Stimulated activated CD8-positive, alpha-beta memory T cell treated with anti-CD3 and anti-CD28 coated beads, Interleukin-7, amount 100 ng/mL, for 24 hours (primary cell): ENCODE measurements around the gene DCLRE1A.
"Not testable (repeated sequence)": the region's sequence is repeated elsewhere in the genome, so short reads cannot be mapped to it uniquely, and the experiment has no call there.

Experiments
- DNase-seq: peaks from one replicate; pipeline ENCODE4 v3.0.0-alpha.2; 2020; ENCODE audit warnings: low read depth

DCLRE1A gene

DNA sequence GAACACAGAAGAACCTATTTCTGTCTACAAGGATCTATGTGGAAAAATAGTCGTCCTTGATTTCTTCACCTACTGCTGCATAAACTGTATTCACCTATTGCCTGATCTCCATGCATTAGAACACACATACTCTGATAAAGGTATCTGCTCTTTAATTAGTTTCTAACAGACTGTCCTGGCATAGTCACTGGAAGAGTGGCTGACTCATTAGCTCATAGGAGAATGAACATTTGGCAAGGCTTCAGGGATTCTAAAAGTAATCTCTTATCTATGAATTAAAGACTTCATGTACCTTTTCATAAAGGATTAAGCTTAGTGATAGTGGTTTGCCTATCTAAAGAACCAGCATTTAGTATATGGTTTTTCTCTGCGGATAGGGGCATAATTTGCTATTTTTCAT lies 4.7 kb upstream of the DCLRE1A start:
- DNase-seq: no peak

DNA sequence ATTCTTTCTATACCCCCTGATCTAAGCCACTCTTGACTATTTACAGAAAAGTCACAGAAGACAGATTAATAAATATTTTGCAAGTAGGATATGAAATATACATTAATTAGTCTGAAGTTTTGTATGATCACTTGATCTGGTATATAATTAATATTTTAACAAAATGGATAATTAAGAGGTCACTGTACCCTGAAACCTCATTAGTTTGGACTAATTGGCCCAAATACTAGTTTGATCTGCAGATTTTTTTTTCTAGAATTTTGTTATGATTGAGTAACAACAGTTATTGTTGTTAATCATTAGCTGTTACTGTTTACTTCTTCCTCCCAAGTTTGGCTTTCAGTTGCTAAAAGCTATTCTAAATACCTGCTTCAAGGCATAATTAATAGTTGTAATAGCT lies 3.3 kb upstream of the DCLRE1A start:
- DNase-seq: no peak

DNA sequence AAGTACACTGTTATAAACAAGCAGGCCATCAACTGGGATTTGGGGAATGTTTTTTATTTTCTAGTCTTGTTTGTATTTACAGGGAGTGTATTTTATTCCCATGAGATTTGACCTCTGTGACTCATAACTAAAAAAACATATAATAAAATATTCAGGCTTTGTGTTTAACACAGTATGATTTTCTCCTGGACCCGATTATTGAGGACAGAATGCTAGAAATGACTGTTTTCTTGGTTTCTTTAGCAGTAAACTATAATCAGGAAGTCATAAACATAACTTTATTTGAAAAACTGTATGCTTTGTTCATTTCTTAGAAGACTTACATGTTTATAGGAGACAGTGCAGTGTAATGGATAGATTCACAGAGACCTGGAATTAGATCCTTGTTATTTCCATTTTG lies 2.7 kb upstream of the DCLRE1A start:
- no peak for DNase-seq

DNA sequence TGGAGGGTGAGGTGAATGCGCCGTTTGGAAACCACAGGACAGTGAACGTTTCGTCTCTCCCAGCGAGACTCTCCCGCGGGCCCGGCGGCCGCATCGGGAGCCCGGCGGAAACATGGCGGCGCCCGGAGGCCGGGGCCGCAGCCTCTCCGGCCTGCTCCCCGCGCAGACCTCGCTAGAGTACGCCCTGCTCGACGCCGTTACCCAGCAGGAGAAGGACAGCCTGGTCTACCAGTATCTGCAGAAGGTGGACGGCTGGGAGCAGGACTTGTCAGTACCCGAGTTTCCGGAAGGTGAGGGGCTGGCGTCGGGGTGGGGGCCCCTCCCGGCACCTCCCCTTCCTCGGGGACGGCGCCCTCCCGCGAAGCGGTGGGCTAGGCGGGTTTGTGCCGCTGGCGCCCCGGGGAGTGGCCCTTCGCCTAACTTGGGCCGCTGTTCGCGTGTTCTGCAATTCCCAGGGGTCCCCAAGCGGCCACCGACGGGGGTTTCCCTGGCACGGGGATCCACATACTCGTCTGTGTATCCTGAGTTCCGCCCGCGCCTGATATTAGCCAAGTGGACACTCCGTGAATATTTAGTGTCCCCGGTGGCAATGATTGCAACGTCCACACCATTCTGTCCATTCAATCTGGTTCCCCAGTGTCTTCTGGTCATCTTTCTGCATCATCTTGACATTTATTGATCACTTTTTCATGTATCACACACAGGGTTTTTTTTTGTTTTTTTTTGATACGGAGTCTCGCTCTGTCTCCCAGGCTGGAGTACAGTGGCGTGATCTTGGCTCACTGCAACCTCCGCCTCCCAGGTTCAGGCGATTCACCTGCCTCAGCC lies 1.1 kb upstream of the DCLRE1A start:
- DNase-seq: peak; percentile 17

DNA sequence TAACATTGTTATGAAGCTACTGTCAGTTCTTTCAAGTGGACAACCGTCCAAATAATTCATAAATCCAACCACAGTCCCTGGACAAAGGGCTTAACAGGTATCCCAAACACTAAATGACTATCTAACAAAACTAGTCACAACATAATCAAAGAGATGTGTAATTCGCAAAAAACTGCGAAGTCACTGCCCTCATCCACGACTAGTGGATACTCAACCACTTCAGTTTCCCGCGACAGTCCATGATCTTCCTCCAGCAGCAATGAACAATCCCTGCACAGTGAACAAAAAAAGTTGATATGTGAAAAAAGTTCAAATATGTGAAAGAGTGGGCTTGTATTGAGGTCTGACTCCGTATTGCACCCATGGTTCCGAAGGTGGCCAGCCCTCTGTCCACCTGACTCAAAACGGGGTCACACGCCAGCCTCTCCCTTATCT lies 287 bp downstream of the DCLRE1A start:
- no peak for DNase-seq

DNA sequence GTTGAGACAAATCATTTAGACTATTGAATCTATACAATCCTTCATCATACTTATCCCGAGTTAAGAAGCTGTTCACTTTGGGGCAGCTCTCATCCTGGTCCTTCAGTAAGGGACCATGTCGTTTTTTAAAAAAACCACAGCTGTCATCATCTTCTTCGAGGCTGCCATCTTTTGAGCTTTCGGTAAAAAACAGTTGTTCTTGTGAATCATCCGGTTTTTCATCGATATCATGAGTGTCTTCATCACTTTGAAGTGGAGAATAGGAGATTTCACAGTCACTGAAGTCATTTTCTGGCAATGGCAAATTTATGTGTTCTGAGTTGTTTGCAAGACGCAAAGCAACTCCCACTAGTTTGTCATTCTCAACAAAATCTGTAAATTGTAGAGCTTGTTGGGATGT lies 3.9 kb downstream of the DCLRE1A start:
- no peak for DNase-seq

DNA sequence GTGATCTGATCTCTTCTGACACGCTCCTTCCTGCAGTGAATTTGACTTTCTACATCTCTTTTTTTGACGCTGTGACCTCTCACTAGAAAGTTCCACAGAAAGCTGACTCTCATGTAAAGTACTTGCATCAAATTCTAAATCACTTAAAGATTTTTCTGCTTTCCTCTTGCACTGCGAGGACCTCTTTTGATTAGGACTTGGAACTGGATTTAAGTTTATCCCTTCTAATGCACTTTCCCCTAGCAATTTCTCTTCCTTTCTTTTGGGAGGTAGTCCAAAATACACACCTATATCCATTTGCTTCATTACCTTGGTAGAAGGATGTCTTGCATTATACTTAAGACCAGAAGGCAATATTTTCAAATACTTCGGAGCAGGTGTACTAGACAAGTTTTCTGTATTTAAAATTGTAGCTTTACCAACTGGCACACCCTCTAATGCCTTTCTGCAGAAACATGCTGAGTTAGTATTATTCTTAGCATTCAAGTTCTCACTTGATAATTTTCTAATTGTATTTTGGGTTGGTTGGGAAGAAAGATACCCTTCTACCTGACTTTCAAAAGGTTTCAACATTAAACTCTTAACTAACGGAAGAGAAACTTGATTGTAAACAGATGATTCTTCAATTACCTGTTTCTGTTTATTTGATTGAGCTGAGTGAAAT lies 4.6 kb downstream of the DCLRE1A start:
- DNase-seq: no peak

DNA sequence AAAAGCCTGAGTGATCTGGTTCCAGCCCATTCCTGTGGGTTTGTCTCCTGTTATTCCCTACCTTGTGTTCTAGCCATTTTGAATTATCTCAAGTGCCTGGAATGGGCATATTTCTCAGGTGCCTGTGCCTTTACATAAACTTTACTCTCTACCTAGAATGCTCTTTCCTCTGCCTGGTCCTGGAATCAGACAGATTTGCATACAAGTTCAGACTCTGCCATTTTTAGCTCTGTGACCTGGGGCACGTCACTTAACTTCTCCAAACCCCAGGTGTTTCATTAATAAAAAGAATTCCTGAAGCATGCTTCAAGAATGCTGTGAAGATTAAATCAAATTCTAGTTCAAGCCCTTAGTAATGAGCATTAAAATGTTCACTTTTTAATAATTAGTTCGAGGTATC lies 7.8 kb downstream of the DCLRE1A start:
- no peak for DNase-seq

DNA sequence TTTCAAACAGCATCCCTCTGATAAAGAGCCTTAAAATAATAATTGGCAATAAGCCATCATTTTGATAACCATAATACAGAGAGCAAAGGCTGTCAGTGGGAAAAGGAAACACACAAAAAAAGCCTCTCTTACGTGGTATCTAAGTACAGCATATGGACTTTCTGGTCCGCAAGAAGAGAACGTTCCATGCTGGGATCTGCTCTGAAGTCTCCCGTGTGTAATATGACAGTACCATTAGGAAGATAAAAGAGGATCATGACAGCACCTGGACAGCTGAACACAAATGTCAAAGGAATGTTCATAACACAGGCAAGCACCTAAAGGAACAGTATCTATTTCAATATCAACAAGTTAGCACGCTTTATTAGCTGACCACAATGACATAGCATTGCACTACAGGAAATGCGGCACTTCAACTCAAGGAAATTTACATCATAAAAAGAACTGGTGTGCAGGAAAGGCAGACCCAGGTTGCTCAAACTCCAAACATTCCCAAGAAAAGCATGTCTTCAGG lies 9.9 kb downstream of the DCLRE1A start:
- DNase-seq: no peak

DNA sequence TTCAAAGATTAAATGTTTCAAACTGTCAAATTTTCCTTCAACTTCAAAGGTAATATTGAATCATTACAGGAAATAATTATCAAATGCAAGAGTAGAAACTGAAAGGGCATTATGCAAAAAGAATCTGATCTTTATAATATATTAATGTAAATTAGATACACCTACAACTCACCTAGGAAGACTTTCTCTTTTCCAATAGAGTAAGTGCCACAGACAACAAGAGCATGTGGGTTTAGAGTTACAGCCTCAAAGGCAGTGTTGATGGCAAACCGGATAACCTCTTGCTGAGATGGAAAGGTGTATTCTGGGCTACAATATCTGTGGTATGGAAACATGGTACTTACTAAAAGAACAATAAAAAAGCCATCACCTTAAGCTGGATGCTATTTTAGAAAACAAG lies 11.7 kb downstream of the DCLRE1A start:
- no peak for DNase-seq

DNA sequence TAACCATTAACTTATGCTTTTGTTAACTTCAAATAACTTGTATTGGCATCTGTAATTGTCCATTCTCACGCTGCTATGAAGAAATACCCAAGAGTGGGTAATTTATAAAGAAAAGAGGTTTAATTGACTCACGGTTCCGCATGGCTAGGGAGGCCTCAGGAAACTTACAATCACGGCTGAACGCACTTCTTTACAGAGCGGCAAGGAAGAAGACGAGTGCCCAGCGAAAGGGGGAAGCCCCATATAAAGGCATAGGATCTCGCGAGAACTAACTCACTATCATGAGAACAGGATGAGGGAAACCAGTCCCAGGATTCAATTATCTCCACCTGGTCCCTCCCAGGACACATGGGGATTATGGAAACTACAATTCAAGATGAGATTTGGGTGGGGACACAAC lies 25.3 kb downstream of the DCLRE1A start:
- not testable (repeated sequence) for DNase-seq

DNA sequence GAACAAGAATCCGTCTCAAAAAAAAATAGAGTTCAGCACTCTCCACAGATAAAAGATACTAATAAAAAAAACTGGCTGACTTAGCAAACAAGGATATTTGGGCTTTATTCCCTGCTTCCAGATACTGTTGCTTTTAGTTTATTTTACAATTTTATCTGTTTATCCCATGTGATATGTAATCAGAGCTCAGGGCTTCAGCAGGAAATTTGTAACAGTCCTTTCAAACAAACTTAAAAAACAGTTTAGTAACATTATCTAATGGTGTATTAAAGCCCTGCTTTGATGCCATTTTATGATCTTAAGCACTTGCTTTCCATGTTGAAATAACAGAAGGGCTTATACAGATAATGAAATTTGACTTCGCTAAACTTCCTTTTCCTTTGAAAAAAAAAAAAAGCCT lies 28.1 kb downstream of the DCLRE1A start:
- no peak for DNase-seq

DNA sequence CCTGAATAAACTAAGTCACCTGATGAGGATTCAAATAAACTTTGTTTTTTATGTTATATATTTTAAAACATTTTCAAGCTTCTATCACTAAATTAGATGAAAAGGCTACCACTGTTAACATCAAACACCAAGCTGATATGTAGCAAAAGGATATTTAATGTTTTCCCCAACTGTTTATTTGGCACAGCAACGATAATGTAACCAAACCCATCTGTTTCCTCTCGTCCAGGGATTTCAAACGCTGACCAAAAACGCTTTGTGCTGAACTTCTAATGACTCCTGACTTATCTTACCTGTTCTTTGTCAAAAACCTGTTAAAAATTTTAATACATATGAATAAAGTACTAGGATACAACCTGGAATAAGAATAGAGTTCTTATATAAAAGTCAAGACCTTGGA lies 30.5 kb downstream of the DCLRE1A start:
- no peak for DNase-seq

DNA sequence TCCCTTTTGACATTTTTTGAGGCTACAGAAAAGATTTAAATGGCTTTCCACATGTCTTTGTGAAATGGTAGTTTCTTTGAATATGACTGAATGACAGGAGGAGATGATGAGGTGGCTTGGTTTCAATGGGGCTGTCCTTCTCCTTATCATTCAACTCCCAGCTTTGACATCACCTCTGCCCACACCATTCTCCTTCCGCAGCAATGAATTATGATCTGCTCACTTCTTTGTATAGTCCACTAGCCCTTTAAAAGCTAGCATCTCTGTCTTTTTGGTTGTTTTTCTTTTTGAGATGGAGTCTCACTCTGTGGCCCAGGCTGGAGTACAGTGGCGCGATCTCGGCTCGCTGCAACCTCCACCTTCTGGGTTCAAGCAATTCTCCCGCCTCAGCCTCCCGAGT lies 31.7 kb downstream of the DCLRE1A start:
- DNase-seq: no peak

DNA sequence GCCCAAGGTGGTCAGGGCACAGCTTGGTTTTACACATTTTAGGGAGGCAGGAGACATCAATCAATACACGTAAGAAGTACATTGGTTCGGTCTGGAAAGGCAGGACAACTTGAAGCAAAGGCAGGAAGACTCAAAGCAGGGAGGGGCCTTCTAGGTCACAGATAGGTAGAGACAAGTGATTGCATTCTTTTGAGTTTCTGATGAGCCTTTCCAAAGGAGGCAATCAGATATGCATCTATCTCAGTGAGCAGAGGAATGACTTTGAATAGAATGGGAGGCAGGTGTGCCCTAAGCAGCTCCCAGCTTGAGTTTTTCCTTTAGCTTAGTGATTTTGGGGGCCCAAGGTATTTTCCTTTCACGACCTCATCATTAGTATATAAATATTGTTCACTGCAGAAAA lies 32.6 kb downstream of the DCLRE1A start:
- DNase-seq: not testable (repeated sequence)

DNA sequence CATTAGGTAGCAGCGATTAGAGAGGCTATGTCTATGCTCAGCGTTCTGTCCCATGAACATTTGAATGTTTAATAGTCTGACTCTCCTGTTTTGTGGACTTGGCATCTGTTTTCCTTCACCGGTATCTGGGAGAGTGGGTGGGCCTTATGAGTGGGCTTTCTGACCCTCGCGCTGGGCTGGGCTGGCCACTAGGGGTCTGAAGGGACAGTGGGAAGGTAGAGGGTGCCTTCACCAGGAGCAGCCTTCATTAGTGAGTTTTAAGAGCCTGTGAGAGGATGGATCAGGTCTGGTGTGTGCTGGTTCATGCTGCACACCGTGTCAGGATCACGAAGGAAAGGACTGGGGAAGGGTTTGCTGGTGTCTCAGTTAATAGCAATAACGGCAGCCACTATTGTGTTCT lies 33.4 kb downstream of the DCLRE1A start:
- DNase-seq: no peak

DNA sequence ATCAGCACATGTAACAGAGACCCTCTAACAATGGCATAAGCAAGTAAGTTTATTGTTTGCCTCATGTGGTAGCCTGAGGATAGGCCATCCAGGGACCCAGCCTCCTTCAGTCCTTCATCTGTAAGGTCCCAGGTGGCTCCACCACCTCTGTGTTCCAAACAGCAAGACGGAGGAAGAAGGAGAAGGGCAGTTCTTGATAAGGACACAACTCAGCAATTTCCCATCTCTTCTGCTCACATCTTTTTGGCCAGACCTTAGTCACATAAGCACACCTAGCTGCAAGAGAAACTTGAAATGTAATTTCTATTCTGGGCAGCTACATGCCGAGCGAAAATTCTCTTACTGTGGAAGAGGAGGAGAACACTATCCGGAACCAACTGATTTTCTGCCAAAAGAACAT lies 33.9 kb downstream of the DCLRE1A start:
- no peak for DNase-seq

DNA sequence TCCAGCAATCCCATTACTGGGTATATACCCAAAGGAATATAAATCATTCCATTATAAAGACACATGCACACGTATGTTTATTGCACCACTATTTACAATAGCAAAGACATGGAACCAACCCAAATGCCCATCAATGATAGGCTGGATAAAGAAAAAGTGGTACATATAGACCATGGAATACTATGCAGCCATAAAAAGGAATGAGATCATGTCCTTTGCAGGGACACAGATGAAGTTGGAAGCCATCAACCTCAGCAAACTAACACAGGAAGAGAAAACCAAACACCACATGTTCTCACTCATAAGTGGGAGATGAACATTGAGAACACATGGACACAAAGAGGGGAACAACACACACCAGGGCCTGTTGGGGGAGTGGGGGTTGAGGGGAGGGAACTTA lies 39.2 kb downstream of the DCLRE1A start:
- DNase-seq: not testable (repeated sequence)

DNA sequence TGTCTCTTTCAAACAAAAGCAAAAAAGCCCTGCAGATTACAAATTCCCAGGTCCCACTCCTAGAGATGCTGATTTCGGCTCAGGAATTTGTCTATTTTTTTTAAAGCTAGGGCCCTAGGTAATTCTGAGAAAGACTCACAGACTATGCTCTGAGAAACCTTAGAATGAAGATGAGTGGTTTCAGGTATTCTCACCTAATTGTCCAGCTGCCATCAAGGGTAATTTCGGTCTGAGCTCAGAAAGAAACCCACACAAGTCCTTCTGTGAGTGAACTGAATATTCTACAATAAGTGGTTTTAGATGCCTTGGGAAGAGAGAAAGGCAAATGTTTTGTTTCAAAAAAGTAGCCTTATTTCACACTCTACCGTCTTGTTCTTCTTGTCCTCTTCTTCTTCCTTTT lies 45.7 kb downstream of the DCLRE1A start:
- no peak for DNase-seq

DNA sequence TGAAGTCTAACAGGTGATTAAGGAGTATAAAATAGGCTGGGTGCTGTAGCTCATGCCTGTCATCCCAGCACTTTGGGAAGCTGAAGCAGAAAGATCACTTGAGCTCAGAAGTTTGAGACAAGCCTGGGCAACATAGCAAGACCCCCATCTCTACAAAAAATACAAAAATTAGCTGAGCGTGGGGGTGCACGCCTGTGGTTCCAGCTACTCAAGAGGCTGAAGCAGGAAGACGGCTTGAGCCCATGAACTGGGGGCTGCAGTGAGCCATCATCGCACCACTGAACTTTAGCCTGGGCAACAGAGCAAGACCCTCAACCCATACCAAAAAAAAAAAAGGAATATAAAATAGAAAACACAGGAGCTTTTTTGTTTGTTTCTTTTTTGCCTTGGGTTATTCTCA lies 47.4 kb downstream of the DCLRE1A start:
- no peak for DNase-seq

DNA sequence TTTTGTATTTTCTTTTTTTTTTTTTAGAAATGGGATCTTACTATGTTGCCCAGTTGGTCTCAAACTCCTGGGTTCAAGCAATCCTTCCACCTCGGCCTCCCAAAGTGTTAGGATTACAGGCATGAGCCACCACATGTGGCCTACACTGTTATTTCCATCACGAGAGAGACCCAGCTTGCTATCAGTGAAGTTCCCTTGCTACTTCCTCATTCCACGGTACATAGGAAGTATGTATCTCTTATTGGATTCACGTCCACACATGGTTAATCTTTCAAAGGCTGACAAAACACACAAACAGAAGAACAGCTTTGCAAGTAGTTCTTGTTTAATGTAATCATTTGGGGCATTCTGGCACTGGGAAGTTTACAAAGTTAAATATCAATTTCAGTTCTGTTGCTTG lies 50.9 kb downstream of the DCLRE1A start:
- no peak for DNase-seq

DNA sequence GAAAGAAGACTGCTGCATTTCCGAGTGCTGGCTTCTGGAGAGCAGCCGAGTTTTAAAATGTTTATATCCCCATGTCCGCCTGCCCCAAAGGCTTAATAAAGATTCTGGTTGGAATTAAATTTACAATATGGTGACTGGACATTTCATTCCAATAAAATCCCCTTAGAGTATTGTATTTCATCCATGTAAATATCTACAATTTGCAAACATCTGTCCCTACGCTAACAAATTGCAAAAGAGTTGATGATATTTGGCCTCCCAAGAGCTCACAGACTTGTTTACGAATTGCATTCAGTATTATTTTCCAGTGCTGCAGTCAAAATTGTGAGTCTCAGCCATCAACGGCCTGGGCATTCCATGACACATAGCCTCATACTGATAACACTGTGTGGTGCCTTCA lies 52.3 kb downstream of the DCLRE1A start:
- DNase-seq: no peak

DNA sequence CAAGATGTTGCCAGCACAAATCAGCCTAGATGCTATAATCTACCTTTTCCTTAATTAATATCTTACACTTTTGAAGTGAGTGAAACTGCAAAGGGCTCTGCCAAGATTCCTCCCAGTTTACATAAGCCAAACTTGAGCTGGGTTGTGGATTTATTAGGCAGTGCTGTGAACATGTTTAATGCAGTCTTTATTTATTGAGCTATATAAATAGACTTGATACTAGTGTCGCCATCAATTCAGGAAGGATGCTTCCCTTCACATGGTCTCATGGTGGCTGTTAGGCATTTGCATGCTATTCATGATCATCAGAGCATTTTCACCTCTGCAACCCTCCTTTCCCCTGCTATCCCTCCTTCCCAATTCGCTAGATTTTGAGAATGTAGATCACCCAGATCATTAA lies 62.2 kb downstream of the DCLRE1A start:
- DNase-seq: no peak
